ENCODE measurements around the gene SRGAP2B.
"Not testable (repeated sequence)": the region's sequence is repeated elsewhere in the genome, so short reads cannot be mapped to it uniquely, and the experiment has no call there.

DNA sequence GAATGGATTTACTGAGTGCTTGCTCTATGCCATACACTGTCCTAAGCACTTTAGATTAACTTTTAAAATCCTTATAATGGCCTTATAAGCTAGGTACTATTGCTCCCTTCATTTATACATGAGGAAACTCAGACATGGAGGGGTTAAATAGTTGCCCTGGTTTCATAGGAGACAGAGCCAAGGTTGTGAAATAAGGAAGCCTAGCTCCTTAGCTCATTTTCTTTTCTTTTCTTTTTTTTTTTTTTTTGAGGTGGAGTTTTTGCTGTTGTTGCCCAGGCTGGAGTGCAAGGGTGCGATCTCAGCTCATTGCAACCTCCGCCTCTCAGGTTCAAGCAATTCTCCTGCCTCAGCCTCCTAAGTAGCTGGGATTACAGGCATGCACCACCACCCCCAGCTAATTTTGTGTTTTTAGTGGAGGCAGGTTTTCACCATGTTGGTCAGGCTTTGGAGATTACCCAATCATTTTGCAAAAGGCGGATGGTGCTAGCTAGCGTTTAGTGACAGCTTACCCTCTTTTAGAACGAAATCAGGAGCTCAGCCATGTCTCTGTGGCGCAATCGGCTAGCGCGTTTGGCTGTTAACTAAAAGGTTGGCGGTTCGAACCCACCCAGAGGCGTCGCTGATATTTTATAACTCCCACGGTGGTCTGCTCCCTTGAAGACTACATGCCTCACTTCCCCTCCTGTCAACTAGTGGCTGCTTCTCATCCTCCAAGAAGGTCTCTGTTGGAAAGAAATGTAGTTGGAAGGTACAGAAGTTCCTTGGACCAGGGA is 33.8 kb upstream of the SRGAP2B start:
- TF ChIP-seq, protein P1, sequence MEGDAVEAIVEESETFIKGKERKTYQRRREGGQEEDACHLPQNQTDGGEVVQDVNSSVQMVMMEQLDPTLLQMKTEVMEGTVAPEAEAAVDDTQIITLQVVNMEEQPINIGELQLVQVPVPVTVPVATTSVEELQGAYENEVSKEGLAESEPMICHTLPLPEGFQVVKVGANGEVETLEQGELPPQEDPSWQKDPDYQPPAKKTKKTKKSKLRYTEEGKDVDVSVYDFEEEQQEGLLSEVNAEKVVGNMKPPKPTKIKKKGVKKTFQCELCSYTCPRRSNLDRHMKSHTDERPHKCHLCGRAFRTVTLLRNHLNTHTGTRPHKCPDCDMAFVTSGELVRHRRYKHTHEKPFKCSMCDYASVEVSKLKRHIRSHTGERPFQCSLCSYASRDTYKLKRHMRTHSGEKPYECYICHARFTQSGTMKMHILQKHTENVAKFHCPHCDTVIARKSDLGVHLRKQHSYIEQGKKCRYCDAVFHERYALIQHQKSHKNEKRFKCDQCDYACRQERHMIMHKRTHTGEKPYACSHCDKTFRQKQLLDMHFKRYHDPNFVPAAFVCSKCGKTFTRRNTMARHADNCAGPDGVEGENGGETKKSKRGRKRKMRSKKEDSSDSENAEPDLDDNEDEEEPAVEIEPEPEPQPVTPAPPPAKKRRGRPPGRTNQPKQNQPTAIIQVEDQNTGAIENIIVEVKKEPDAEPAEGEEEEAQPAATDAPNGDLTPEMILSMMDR (IDR thresholded peaks at IDR 0.05) = not testable (repeated sequence)
- not testable (repeated sequence) for TF ChIP-seq POLR2A (IDR thresholded peaks at IDR 0.05)

Data from body of pancreas (tissue), 4 donors.